Heart left ventricle (tissue), 13 donors: ENCODE measurements around the gene RGS10.

Experiments
- POLR2A ChIP-seq, 2 donors: fragments of 450-650 bp; IDR thresholded peaks; one replicate each; pipeline ENCODE4 v1.6.1; 2017; ENCODE audit warnings: antibody characterized with exemption in 2 of 2, mild to moderate bottlenecking in 2 of 2, moderate library complexity in 2 of 2
- TF ChIP-seq, protein P1 (sequence below), 12 donors: fragments of 200-600 bp; sonication (generic) in 4 of 12; IDR thresholded peaks; one replicate each; pipeline versions ENCODE4 v1.5.0 to v1.8.0; 2018 to 2022; ENCODE audit warnings: antibody characterized with exemption in 12 of 12, mild to moderate bottlenecking in 5 of 12
- donor health status: ischemic (EF 13 %, LVEDD 7.1; RV severe dilation, severe dysfunction).
- donor health status: DM: no; HTN: yes; CAD: no.
- donor health status: DM: no; HTN: no; CAD: no.
- donor health status: ischemic (EF 25% LVEDD 6.9; RV normal size, moderate dysfunction).
- donor health status: ischemic (EF 25% LVEDD 5.7; RV mildly dilated, moderate dysfunction).
- donor health status: ischemic (EF 35%, LVEDD 5.7; RV mildly dilated, moderate dysfunction).
- donor health status: nonischemic (EF 11% LVEDD 7.7; RV severe dilation, severe dysfunction).
- donor health status: DM: yes; HTN: yes; CAD: no.
- donor health status: PGD.
- donor health status: ischemic (EF 29% LVEDD 5.4; RV normal size, mild dysfunction).
- donor health status: nonischemic (EF 23%, LVEDD 6.1; RV moderate dilation, normal function).

GRCh38 chr10:119521443-119522204 is 20.9 kb downstream of the RGS10 start:
- TF ChIP-seq, protein P1, sequence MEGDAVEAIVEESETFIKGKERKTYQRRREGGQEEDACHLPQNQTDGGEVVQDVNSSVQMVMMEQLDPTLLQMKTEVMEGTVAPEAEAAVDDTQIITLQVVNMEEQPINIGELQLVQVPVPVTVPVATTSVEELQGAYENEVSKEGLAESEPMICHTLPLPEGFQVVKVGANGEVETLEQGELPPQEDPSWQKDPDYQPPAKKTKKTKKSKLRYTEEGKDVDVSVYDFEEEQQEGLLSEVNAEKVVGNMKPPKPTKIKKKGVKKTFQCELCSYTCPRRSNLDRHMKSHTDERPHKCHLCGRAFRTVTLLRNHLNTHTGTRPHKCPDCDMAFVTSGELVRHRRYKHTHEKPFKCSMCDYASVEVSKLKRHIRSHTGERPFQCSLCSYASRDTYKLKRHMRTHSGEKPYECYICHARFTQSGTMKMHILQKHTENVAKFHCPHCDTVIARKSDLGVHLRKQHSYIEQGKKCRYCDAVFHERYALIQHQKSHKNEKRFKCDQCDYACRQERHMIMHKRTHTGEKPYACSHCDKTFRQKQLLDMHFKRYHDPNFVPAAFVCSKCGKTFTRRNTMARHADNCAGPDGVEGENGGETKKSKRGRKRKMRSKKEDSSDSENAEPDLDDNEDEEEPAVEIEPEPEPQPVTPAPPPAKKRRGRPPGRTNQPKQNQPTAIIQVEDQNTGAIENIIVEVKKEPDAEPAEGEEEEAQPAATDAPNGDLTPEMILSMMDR (IDR thresholded peaks at IDR 0.05) = no peak
- no peak for TF ChIP-seq POLR2A (IDR thresholded peaks at IDR 0.05)
